H9 (cell line): ENCODE results near the gene RET. TPM values are rescaled to one million over a fixed set of nuclear protein-coding genes. Genes with fewer than 3 reads are reported as not detected.

Experiments
- DNase-seq: peaks from one replicate; pipeline ENCODE4 v3.0.0-alpha.2; 2017
- H2AFZ ChIP-seq: one replicate; pipeline ENCODE4 v1.6.1; 2013; ENCODE audit warnings: mild to moderate bottlenecking, low read length, control low read depth, moderate library complexity
- H2AK5ac ChIP-seq: 2 replicates; pipeline ENCODE4 v1.6.1; 2013; ENCODE audit warnings: low read length, control low read depth, mixed read lengths; ENCODE audit not compliant: insufficient read length
- H2BK120ac ChIP-seq: one replicate; pipeline ENCODE4 v1.6.1; 2013; ENCODE audit warnings: low read depth, mild to moderate bottlenecking, low read length, control low read depth, inconsistent platforms; ENCODE audit not compliant: poor library complexity, severe bottlenecking
- H2BK12ac ChIP-seq: 2 replicates; pipeline ENCODE4 v1.6.1; 2013; ENCODE audit warnings: low read length, control low read depth, mixed read lengths, low read depth; ENCODE audit not compliant: insufficient read length
- H2BK15ac ChIP-seq: 2 replicates; pipeline ENCODE4 v1.6.1; 2013; ENCODE audit warnings: low read depth, low read length, control low read depth
- H2BK20ac ChIP-seq: one replicate; pipeline ENCODE4 v1.6.1; 2013; ENCODE audit warnings: low read depth, mild to moderate bottlenecking, low read length, control low read depth, inconsistent platforms; ENCODE audit not compliant: poor library complexity, severe bottlenecking
- H2BK5ac ChIP-seq: 2 replicates; pipeline ENCODE4 v1.6.1; 2013; ENCODE audit warnings: low read length, control low read depth, mixed read lengths; ENCODE audit not compliant: insufficient read length
- H3K14ac ChIP-seq: 2 replicates; pipeline ENCODE4 v1.6.1; 2013; ENCODE audit warnings: low read length, control low read depth; ENCODE audit not compliant: insufficient read depth
- H3K18ac ChIP-seq: 2 replicates; pipeline ENCODE4 v1.6.1; 2013; ENCODE audit warnings: low read depth, mild to moderate bottlenecking, mixed read lengths, low read length, control low read depth; ENCODE audit not compliant: insufficient read length
- H3K23ac ChIP-seq: 2 replicates; pipeline ENCODE4 v1.6.1; 2013; ENCODE audit warnings: low read length, control low read depth, mixed read lengths, low read depth; ENCODE audit not compliant: insufficient read length
- H3K23me2 ChIP-seq: 2 replicates; pipeline ENCODE4 v1.6.1; 2013; ENCODE audit warnings: low read depth, mild to moderate bottlenecking, mixed read lengths, low read length, control low read depth; ENCODE audit not compliant: insufficient read length, poor library complexity, severe bottlenecking
- H3K27ac ChIP-seq: 2 replicates; pipeline ENCODE4 v1.5.1; 2013; ENCODE audit warnings: low read length, control low read depth, mixed read lengths, low read depth; ENCODE audit not compliant: insufficient read length
- H3K27me3 ChIP-seq: 2 replicates; pipeline ENCODE4 v1.6.1; 2013; ENCODE audit warnings: low read length, control low read depth, inconsistent platforms; ENCODE audit not compliant: insufficient read depth
- H3K4ac ChIP-seq: 2 replicates; pipeline ENCODE4 v1.6.1; 2013; ENCODE audit warnings: low read depth, mild to moderate bottlenecking, control low read depth, inconsistent platforms, low read length, moderate library complexity
- H3K4me1 ChIP-seq: 2 replicates; pipeline ENCODE4 v1.6.1; 2013; ENCODE audit warnings: low read length, control low read depth, inconsistent platforms; ENCODE audit not compliant: insufficient read depth
- H3K4me2 ChIP-seq: 2 replicates; pipeline ENCODE4 v1.6.1; 2013; ENCODE audit warnings: low read length, control low read depth, mixed read lengths; ENCODE audit not compliant: insufficient read length, insufficient read depth
- H3K56ac ChIP-seq: 2 replicates; pipeline ENCODE4 v1.6.1; 2013; ENCODE audit warnings: low read depth, mild to moderate bottlenecking, mixed read lengths, low read length, control low read depth; ENCODE audit not compliant: insufficient read length
- H3K79me1 ChIP-seq: 2 replicates; pipeline ENCODE4 v1.6.1; 2013; ENCODE audit warnings: low read depth, mild to moderate bottlenecking, moderate library complexity, low read length, control low read depth, inconsistent platforms; ENCODE audit not compliant: insufficient read depth, poor library complexity, severe bottlenecking
- H3K79me2 ChIP-seq: 2 replicates; pipeline ENCODE4 v1.6.1; 2013; ENCODE audit warnings: low read length, control low read depth, inconsistent platforms; ENCODE audit not compliant: insufficient read depth
- H3K9ac ChIP-seq: 2 replicates; pipeline ENCODE4 v1.6.1; 2013; ENCODE audit warnings: low read length, control low read depth, mixed read lengths; ENCODE audit not compliant: insufficient read length; ENCODE audit errors: extremely low read depth
- H3K9me3 ChIP-seq: one replicate; pipeline ENCODE4 v1.6.1; 2013; ENCODE audit warnings: low read depth, low read length, inconsistent platforms; ENCODE audit not compliant: control insufficient read depth
- H3T11ph ChIP-seq: one replicate; pipeline ENCODE4 v1.6.1; 2013; ENCODE audit warnings: mild to moderate bottlenecking, low read length, control low read depth, inconsistent platforms
- H4K20me1 ChIP-seq: one replicate; pipeline ENCODE4 v1.6.1; 2013; ENCODE audit not compliant: control insufficient read depth, insufficient read length, insufficient read depth
- H4K5ac ChIP-seq: 2 replicates; pipeline ENCODE4 v1.6.1; 2013; ENCODE audit warnings: low read depth, mild to moderate bottlenecking, mixed read lengths, low read length, control low read depth; ENCODE audit not compliant: insufficient read length
- H4K8ac ChIP-seq: replicated peaks from 2 replicates; pipeline ENCODE4 v1.6.1; 2013; ENCODE audit warnings: low read length, control low read depth, mixed read lengths, low read depth; ENCODE audit not compliant: insufficient read length
- H4K91ac ChIP-seq: 2 replicates; pipeline ENCODE4 v1.6.1; 2013; ENCODE audit warnings: low read depth, mild to moderate bottlenecking, moderate library complexity, mixed read lengths, low read length, control low read depth; ENCODE audit not compliant: insufficient read length
- H3K27ac Mint-ChIP-seq, 3 experiments: 2 replicates in 2 of 3; 3 replicates in 1 of 3; pipeline ENCODE4 v1.8.0; 2020 to 2021; ENCODE audit warnings: mixed read lengths in 3 of 3, mild to moderate bottlenecking in 1 of 3, moderate library complexity in 1 of 3
- H3K27me3 Mint-ChIP-seq: 2 replicates; pipeline ENCODE4 v1.8.0; 2021; ENCODE audit warnings: low read depth, mild to moderate bottlenecking, moderate library complexity, mixed read lengths
- H3K36me3 Mint-ChIP-seq, 3 experiments: 2 replicates in 2 of 3; 3 replicates in 1 of 3; pipeline ENCODE4 v1.8.0; 2020 to 2021; ENCODE audit warnings: low read depth in 3 of 3, mixed read lengths in 3 of 3; ENCODE audit not compliant: insufficient read depth in 1 of 3
- H3K4me1 Mint-ChIP-seq, 2 experiments: 2 replicates each; pipeline ENCODE4 v1.8.0; 2020; ENCODE audit warnings: mixed read lengths in 2 of 2
- H3K4me3 Mint-ChIP-seq, 2 experiments: 2 replicates in 1 of 2; 3 replicates in 1 of 2; pipeline ENCODE4 v1.8.0; 2020 to 2021; ENCODE audit warnings: mild to moderate bottlenecking in 2 of 2, mixed read lengths in 2 of 2, moderate library complexity in 1 of 2
- H3K9me3 Mint-ChIP-seq, 2 experiments: 2 replicates in 1 of 2; 3 replicates in 1 of 2; pipeline ENCODE4 v1.8.0; 2020; ENCODE audit warnings: mild to moderate bottlenecking in 2 of 2, mixed read lengths in 2 of 2, moderate library complexity in 1 of 2
- CTCF ChIP-seq: fragments of 200-600 bp; sonication (generic); conservative IDR thresholded peaks from 3 replicates; pipeline ENCODE4 v1.8.0; 2021; ENCODE audit warnings: antibody characterized with exemption, mild to moderate bottlenecking
- WGBS: extraction: QIAGEN DNeasy Blood & Tissue Kit; methylation state at CpG from one replicate; pipeline ENCODE4 v1.1.7; 2013; ENCODE audit warnings: missing lambda C conversion rate, low lambda C conversion rate, mixed read lengths; ENCODE audit not compliant: insufficient read length; ENCODE audit errors: extremely low coverage; 5-methylcytosine and 5-hydroxymethylcytosine counted together
- total RNA-seq: library from RNA; stranded (reverse); gene quantifications from 2 replicates; pipeline ENCODE4 v1.2.1, GENCODE V29; 2021

The RET gene
- total RNA-seq, 1 experiment from 2014 or later, result 12.2 TPM

GRCh38 chr10:43114088-43114742, 37.3 kb downstream of the RET start:
- H3K9me3 Mint-ChIP-seq, result no peaks in the 10 kb centered on the region
- no peaks in the 10 kb centered on the region for H3K9me3 ChIP-seq
- no peaks in the 10 kb centered on the region for H3K4me1 ChIP-seq
- no peak overlapping the region for H2BK20ac ChIP-seq
- no CpG with 5 or more reads among the region's 24 CpGs for WGBS
- H4K5ac ChIP-seq, result no peak overlapping the region
- no peaks in the 10 kb centered on the region for H3K27me3 ChIP-seq
- no peak overlapping the region for H3K4ac ChIP-seq
- H3K18ac ChIP-seq, result no peak overlapping the region
- no peak overlapping the region for H4K8ac ChIP-seq
- no peaks in the 10 kb centered on the region for H3K23me2 ChIP-seq
- H3K9ac ChIP-seq, result no peak overlapping the region
- no peak for TF ChIP-seq CTCF
- H3K4me3 Mint-ChIP-seq, result no peak overlapping the region
- H3K79me1 ChIP-seq, result no peaks in the 10 kb centered on the region
- H3K27me3 Mint-ChIP-seq, result no peaks in the 10 kb centered on the region
- no peak overlapping the region for H4K91ac ChIP-seq
- peaks cover 2% of the 10 kb centered on the region in 2 experiments; a peak in 3 of 4 replicates for H3K4me1 Mint-ChIP-seq
- H3T11ph ChIP-seq, result no peak overlapping the region
- H2BK120ac ChIP-seq, result no peak overlapping the region
- no peaks in the 10 kb centered on the region for H3K36me3 Mint-ChIP-seq
- H2AFZ ChIP-seq, result no peak overlapping the region
- no peak overlapping the region for H3K23ac ChIP-seq
- H2AK5ac ChIP-seq, result no peak overlapping the region
- H2BK12ac ChIP-seq, result no peak overlapping the region
- no peak overlapping the region for H3K4me2 ChIP-seq
- no peak for DNase-seq
- no peak overlapping the region for H2BK5ac ChIP-seq
- H3K14ac ChIP-seq, result no peak overlapping the region
- H3K27ac Mint-ChIP-seq, result no peak overlapping the region
- H2BK15ac ChIP-seq, result no peak overlapping the region
- no peaks in the 10 kb centered on the region for H3K79me2 ChIP-seq
- no peak overlapping the region for H3K27ac ChIP-seq
- H3K56ac ChIP-seq, result no peak overlapping the region
- H4K20me1 ChIP-seq, result no peaks in the 10 kb centered on the region
